HEK293T (cell line): ENCODE measurements around the gene TSKU.

ENCODE experiments used
- BHLHE40 ChIP-seq: fragments of 450-650 bp; IDR thresholded peaks from 2 replicates; pipeline ENCODE4 v1.6.1; 2016; ENCODE audit warnings: mild to moderate bottlenecking, moderate library complexity, borderline replicate concordance
- CTBP1 ChIP-seq: fragments of 450-650 bp; IDR thresholded peaks from 2 replicates; pipeline ENCODE4 v1.6.1; 2016; ENCODE audit warnings: borderline replicate concordance
- ZNF384 ChIP-seq: fragments of 450-650 bp; IDR thresholded peaks from 2 replicates; pipeline ENCODE4 v1.6.1; 2016

GRCh38 chr11:76773921-76774361, 9.2 kb upstream of the TSKU start:
- no peak for TF ChIP-seq ZNF384
- no peak for TF ChIP-seq CTBP1
- no peak for TF ChIP-seq BHLHE40
